H1 (cell line): Measurements from ENCODE around the gene BTRC. TPM values are rescaled to one million over a fixed set of nuclear protein-coding genes. Genes with fewer than 3 reads are reported as not detected.

Experiments
- ATF2 ChIP-seq: IDR thresholded peaks from 2 replicates; pipeline ENCODE4 v1.6.1; 2012; ENCODE audit warnings: low read length, inconsistent platforms
- CHD2 ChIP-seq: IDR thresholded peaks from 2 replicates; pipeline ENCODE4 v1.6.1; 2012; ENCODE audit warnings: low read length, improper control_type of control experiment
- GABPA ChIP-seq: IDR thresholded peaks from 2 replicates; pipeline ENCODE4 v1.6.1; 2011; ENCODE audit warnings: mild to moderate bottlenecking, low read length, moderate library complexity, borderline replicate concordance; ENCODE audit not compliant: insufficient read depth
- POU5F1 ChIP-seq: IDR thresholded peaks from 2 replicates; pipeline ENCODE4 v1.6.1; 2011; ENCODE audit warnings: low read depth, mild to moderate bottlenecking, low read length, moderate library complexity
- RAD21 ChIP-seq, 2 experiments: IDR thresholded peaks in 1 of 2; conservative IDR thresholded peaks in 1 of 2; 2 replicates each; pipeline ENCODE4 v1.6.1; 2011; ENCODE audit warnings: low read depth in 2 of 2, low read length in 2 of 2, improper control_type of control experiment in 1 of 2, inconsistent platforms in 1 of 2, mild to moderate bottlenecking in 1 of 2, moderate library complexity in 1 of 2
- polyA plus RNA-seq, 7 experiments: library from polyadenylated mRNA; depleted of rRNA in 3 of 7; stranded (reverse) in 5 of 7; unstranded in 2 of 7; fragments of >200 nt in 5 of 7; fragments of 200-250 nt in 2 of 7; gene quantifications; 1 replicate in 5 of 7; 2 replicates in 1 of 7; 4 replicates in 1 of 7; pipeline versions ENCODE4 v1.2.1 to v1.2.3, GENCODE V29; 2011 to 2013; ENCODE audit warnings: missing spikeins in 2 of 7, mixed read lengths in 2 of 7
- total RNA-seq: library from RNA; stranded (reverse); fragmentation: NEBNext Ultra II Directional; extraction: Animal tissue kit (Norgen Biotek cat#: 25700); gene quantifications from 2 replicates; pipeline ENCODE4 v1.2.1, GENCODE V29; 2021

BTRC gene
- total and polyA plus RNA-seq, 2 of the 8 experiments (the other 6 are each of a cell fraction or from before 2014, with no cell fraction given): 9.9 to 24.7 TPM

DNA sequence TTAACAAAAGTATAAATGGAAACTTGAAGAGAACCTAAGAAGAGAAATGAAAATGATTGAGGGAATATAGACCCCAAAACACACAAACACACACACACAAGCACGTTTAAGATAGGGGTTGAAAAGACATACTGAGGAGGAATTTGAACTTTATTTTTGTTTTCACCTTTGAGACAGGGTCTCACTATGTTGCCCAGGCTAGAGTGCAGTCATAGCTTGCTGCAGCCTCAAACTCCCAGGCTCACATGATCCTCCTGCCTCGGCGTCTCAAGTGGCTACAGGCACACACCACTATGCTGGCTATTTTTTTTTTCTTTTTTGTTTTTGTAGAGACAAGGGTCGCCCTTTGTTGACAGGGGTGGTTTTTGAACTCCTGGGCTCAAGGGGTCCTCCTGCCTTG is 4.0 kb downstream of the BTRC start (continued):
- TF ChIP-seq ATF2 (no peak), CHD2 (no peak), POU5F1 (no peak), RAD21 (IDR thresholded peaks at IDR 0.05 in 1 of 2, conservative IDR thresholded peaks at IDR 0.05 in 1 of 2; ENCODE audit: low read depth in 2 of 2, low read length in 2 of 2) (no peak), GABPA (no peak)
- TF ChIP-seq, all 59 proteins: peak for 0
